Prostate gland (tissue), 2 donors: Measurements from ENCODE around the gene EHMT1. TPM values are rescaled to one million over a fixed set of nuclear protein-coding genes. Genes with fewer than 3 reads are reported as not detected.
A peak's percentile ranks its signal among the peaks of the same experiment; 100 is the strongest.

Experiments used
- DNase-seq: peaks from one replicate; pipeline ENCODE4 v3.0.0-alpha.2; 2019; ENCODE audit warnings: low spot score
- H3K27ac ChIP-seq, 2 donors: fragments of 200-600 bp; sonication (generic); 2 replicates each; pipeline ENCODE4 v1.5.1; 2017 to 2019
- H3K27me3 ChIP-seq: fragments of 200-600 bp; sonication (generic); replicated peaks from 2 replicates; pipeline ENCODE4 v1.5.1; 2019; ENCODE audit not compliant: insufficient read depth
- H3K36me3 ChIP-seq, 2 donors: fragments of 200-600 bp; sonication (generic); 1 replicate in 1 of 2; 2 replicates in 1 of 2; pipeline versions ENCODE4 v1.5.1 to v1.8.1; 2017 to 2019
- H3K4me1 ChIP-seq: fragments of 200-600 bp; sonication (generic); replicated peaks from 2 replicates; pipeline ENCODE4 v1.5.1; 2019
- H3K4me3 ChIP-seq, 2 donors: fragments of 200-600 bp; sonication (generic); 2 replicates each; pipeline ENCODE4 v1.5.1; 2017 to 2019
- H3K9me3 ChIP-seq: fragments of 200-600 bp; sonication (generic); 2 replicates; pipeline ENCODE4 v1.5.1; 2017
- POLR2A ChIP-seq: fragments of 450-650 bp; IDR thresholded peaks from one replicate; pipeline ENCODE4 v1.6.1; 2016; ENCODE audit warnings: antibody characterized with exemption, mild to moderate bottlenecking
- POLR2AphosphoS5 ChIP-seq: sonication (generic); formaldehyde crosslinking; IDR thresholded peaks from one replicate; pipeline ENCODE4 v1.6.1; 2017; ENCODE audit warnings: antibody characterized with exemption
- WGBS: methylation state at CpG from one replicate; pipeline ENCODE4 v1.1.5; 2018; 5-methylcytosine and 5-hydroxymethylcytosine counted together
- intact Hi-C: fragments of 100-400 bp; cut with DNase I; formaldehyde crosslinking; loops from one replicate; pipeline ENCODE4 v1.14.2; 2022
- total RNA-seq, 2 donors: library from RNA; depleted of rRNA; stranded (reverse); fragments of >200 nt; gene quantifications; one replicate each; pipeline ENCODE4 v1.1.0, GENCODE V29; 2016
- TF ChIP-seq, protein P1 (sequence below), 4 experiments: fragments of 200-600 bp in 2 of 4; fragments of 450-650 bp in 2 of 4; sonication (generic) in 2 of 4; IDR thresholded peaks; 1 replicate in 3 of 4; 2 replicates in 1 of 4; pipeline ENCODE4 v1.5.1; 2016 to 2019; ENCODE audit warnings: antibody characterized with exemption in 4 of 4, mild to moderate bottlenecking in 2 of 4, moderate library complexity in 2 of 4

The EHMT1 gene
- 100 to 1,000 TPM in 1 of 2 donors, 10 to 100 TPM in 1; 81.3 to 149 TPM for total RNA-seq

DNA sequence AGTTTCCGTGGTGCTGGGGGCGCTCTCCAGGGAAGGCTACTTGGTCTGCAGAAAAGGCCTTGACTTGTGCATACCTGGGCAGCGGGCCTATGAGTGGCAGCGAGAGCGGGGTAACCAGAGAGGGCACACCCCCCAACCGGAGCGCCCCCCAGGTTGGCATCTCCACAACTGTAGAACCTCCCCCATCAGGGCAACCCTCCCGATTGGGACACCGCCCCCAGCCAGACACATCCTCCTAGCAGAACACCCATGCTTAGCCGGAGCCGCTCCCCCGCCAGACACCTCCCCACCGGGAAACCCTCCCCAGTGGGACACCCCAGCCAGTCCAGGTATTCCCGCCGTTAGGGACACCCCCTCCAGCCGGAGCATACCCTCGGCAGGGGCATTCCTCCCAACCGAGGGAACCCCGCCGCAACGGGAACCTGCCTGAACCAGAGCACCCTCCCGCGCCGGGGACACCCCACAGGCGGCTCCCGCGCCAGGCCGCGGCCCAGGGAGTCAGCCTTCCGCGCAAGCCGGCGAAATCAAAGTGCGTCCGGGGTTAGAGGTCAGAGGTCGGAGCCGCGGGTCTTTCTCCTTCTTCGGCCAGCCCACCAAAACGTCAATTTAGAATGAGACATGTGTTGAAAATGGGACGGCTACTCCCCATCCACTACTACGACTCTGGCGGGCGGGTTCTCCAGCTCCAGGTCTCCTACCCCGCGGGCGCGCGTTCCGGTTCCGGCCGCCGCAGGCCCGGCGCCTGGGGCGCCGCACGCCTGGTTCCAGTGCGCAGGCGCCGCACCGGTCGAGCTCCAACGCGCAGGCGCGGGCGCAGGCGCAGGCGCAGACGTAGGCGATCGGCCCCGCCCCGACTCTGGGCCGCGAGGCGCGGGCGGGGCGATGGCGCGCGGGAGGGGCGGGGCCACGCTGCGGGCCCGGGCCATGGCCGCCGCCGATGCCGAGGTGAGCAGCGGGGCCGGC, at the start of gene EHMT1:
Gene EHMT1, plus strand, starts transcription at position 901 of the 963 bp plus-strand sequence. Its CDS starts 24 bp downstream, at position 925.
- peaks cover 24% of the 10 kb centered on the region for H3K4me1 ChIP-seq
- WGBS = under 1% methylated on average over 52 of the region's 94 CpGs
- H3K4me3 ChIP-seq = peak within 1 kb of the TSS; percentile 76 to 87
- TF ChIP-seq POLR2AphosphoS5 (peak; percentile 26), POLR2A (peak; percentile 57)
- TF ChIP-seq, protein P1, sequence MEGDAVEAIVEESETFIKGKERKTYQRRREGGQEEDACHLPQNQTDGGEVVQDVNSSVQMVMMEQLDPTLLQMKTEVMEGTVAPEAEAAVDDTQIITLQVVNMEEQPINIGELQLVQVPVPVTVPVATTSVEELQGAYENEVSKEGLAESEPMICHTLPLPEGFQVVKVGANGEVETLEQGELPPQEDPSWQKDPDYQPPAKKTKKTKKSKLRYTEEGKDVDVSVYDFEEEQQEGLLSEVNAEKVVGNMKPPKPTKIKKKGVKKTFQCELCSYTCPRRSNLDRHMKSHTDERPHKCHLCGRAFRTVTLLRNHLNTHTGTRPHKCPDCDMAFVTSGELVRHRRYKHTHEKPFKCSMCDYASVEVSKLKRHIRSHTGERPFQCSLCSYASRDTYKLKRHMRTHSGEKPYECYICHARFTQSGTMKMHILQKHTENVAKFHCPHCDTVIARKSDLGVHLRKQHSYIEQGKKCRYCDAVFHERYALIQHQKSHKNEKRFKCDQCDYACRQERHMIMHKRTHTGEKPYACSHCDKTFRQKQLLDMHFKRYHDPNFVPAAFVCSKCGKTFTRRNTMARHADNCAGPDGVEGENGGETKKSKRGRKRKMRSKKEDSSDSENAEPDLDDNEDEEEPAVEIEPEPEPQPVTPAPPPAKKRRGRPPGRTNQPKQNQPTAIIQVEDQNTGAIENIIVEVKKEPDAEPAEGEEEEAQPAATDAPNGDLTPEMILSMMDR (IDR thresholded peaks at IDR 0.05) = peak in 1 of 4 experiments; percentile 23
- H3K27ac ChIP-seq = peak within 1 kb of the TSS; percentile 84 to 85
- intact Hi-C loops = no loop called here
- peaks cover 0 to 6% of the 10 kb centered on the region in 2 donors for H3K36me3 ChIP-seq
- no peaks in the 10 kb centered on the region for H3K27me3 ChIP-seq
- peak; percentile 77 for DNase-seq
- H3K9me3 ChIP-seq = no peaks in the 10 kb centered on the region

DNA sequence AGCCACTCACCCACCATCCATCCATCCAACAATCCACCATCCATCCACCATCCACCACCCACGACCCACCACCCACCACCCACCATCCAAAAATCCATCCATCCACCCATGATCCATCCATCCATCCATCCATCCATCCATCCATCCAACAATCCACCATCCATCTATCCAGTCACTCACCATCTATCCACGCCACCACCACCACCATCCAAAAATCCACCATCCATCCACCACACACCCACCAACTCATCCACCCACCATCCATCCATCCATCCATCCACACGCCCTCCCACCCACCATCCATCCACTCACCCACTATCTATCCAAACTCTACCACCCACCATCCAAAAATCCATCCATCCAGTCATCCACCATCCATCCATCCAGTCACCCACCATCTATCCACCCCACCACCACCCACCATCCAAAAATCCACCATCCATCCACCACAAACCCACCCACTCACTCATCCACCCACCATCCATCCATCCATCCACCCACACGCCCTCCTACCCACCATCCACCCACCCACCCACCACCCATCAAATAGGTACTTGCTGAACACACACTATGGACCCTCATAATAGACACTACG, 49.1 kb upstream of the EHMT1 start:
- no peak for DNase-seq
- Histone ChIP-seq H3K36me3 (peaks cover 5% of the 10 kb centered on the region in 2 donors), H3K4me1 (no peaks in the 10 kb centered on the region), H3K27me3 (no peaks in the 10 kb centered on the region), H3K27ac (no peak overlapping the region), H3K9me3 (no peaks in the 10 kb centered on the region), H3K4me3 (no peak overlapping the region)
- TF ChIP-seq, protein P1 (IDR thresholded peaks at IDR 0.05) = no peak
- TF ChIP-seq POLR2A (no peak), POLR2AphosphoS5 (no peak)
- WGBS = 97% methylated on average over 5 of the region's 5 CpGs
- intact Hi-C loops = no loop called here

DNA sequence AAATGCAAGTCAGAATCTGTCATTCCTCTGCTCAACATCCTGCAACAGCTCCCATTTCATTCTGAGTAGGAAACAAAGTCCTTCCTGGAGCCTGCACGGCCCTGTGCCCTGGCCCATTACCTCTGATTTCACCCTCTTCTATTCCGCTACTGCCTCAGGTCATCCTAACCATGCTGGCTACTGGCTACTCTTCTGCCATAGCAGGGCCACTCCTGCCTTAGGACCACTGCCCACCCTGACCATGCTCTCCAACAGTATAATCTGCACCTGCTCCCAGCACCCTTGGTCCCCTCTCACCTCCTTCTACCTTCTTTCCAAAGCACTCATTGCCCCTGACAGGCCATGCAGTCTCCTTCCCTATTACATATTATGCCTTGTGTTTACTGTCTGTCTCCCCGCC, 48.2 kb upstream of the EHMT1 start:
- intact Hi-C loops = no loop called here
- H3K9me3 ChIP-seq = no peaks in the 10 kb centered on the region
- H3K27me3 ChIP-seq = no peaks in the 10 kb centered on the region
- H3K27ac ChIP-seq = no peak overlapping the region
- WGBS = 98% methylated on average over 3 of the region's 3 CpGs
- TF ChIP-seq POLR2AphosphoS5 = no peak
- TF ChIP-seq, protein P1 (IDR thresholded peaks at IDR 0.05) = no peak
- DNase-seq = no peak
- peaks cover 5% of the 10 kb centered on the region in 2 donors for H3K36me3 ChIP-seq
- H3K4me1 ChIP-seq = no peaks in the 10 kb centered on the region
- H3K4me3 ChIP-seq = no peak overlapping the region

DNA sequence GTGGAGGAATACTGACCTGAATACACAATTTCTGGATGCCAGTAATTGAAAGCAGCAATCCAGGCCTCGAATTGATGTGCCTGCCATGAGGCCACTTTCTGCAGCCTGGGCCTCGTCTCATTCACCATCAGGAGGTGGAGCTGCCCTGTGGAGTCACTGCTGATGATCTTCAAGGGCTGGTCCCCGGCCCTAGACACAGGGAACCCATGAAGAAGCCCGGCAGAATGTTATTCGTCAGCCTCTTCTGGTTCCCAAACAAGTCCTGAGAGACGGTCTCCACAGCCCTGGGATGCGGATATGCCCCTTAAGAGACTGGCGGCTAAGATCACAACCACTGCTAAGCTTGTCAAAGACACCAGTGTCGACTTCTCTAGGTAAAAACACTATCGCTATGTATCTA, 44.6 kb upstream of the EHMT1 start:
- H3K36me3 ChIP-seq = peaks cover 5% of the 10 kb centered on the region in 2 donors
- DNase-seq = no peak
- H3K9me3 ChIP-seq = no peaks in the 10 kb centered on the region
- 90% methylated on average over 10 of the region's 10 CpGs for WGBS
- H3K4me1 ChIP-seq = peaks cover 8% of the 10 kb centered on the region
- H3K27ac ChIP-seq = no peak overlapping the region
- H3K27me3 ChIP-seq = no peaks in the 10 kb centered on the region
- TF ChIP-seq POLR2A (no peak), POLR2AphosphoS5 (no peak)
- TF ChIP-seq, protein P1 (IDR thresholded peaks at IDR 0.05) = no peak
- H3K4me3 ChIP-seq = no peak overlapping the region
- intact Hi-C loops = no loop called here
